HepG2 (cell line): Measurements from ENCODE around the gene SEMA7A. TPM values are rescaled to one million over a fixed set of nuclear protein-coding genes. Genes with fewer than 3 reads are reported as not detected.
A peak's percentile ranks its signal among the peaks of the same experiment; 100 is the strongest.

Source experiments
- BRD4 ChIP-seq: sonication (generic); formaldehyde crosslinking; IDR thresholded peaks from 2 replicates; pipeline ENCODE4 v1.4.0; 2020; ENCODE audit warnings: missing genetic modification reagents
- CHD2 ChIP-seq: IDR thresholded peaks from 2 replicates; pipeline ENCODE4 v1.6.1; 2011; ENCODE audit warnings: low read depth, low read length, improper control_type of control experiment
- CHD4 ChIP-seq: fragments of 200-600 bp; sonication (generic); IDR thresholded peaks from 2 replicates; pipeline ENCODE4 v1.7.0; 2017; ENCODE audit warnings: mild to moderate bottlenecking, low read length, borderline replicate concordance
- ELF1 ChIP-seq: sonication (generic); formaldehyde crosslinking; IDR thresholded peaks from 2 replicates; pipeline ENCODE4 v1.4.0; 2020; ENCODE audit warnings: missing genetic modification reagents
- FOXA1 ChIP-seq, 2 experiments: fragments of 450-650 bp in 1 of 2; sonication (generic) in 1 of 2; formaldehyde crosslinking in 1 of 2; IDR thresholded peaks; 2 replicates each; pipeline versions ENCODE4 v1.4.0 to v1.6.1; 2016 to 2020; ENCODE audit warnings: missing genetic modification reagents in 1 of 2
- MAFK ChIP-seq, 2 experiments: IDR thresholded peaks in 1 of 2; conservative IDR thresholded peaks in 1 of 2; 2 replicates each; pipeline ENCODE4 v1.6.1; 2011; ENCODE audit warnings: improper control_type of control experiment in 2 of 2, low read length in 2 of 2
- NPAS2 ChIP-seq: sonication (generic); formaldehyde crosslinking; IDR thresholded peaks from 2 replicates; pipeline ENCODE4 v1.8.0; 2022; ENCODE audit warnings: mild to moderate bottlenecking, missing genetic modification reagents, borderline replicate concordance
- PRDM15 ChIP-seq: sonication (generic); formaldehyde crosslinking; IDR thresholded peaks from 2 replicates; pipeline ENCODE4 v1.4.0; 2020; ENCODE audit warnings: missing genetic modification reagents
- ZFP91 ChIP-seq: sonication (generic); formaldehyde crosslinking; IDR thresholded peaks from 2 replicates; pipeline ENCODE4 v1.9.0; 2022; ENCODE audit warnings: missing genetic modification reagents, mild to moderate bottlenecking, borderline replicate concordance
- ZNF639 ChIP-seq: conservative IDR thresholded peaks from 2 replicates; pipeline ENCODE4 v1.6.1; 2018; ENCODE audit warnings: missing genetic modification reagents
- ZNF768 ChIP-seq: sonication (generic); formaldehyde crosslinking; IDR thresholded peaks from 2 replicates; pipeline ENCODE4 v1.4.0; 2020; ENCODE audit warnings: missing genetic modification reagents
- ZNF772 ChIP-seq: sonication (generic); formaldehyde crosslinking; IDR thresholded peaks from 2 replicates; pipeline ENCODE4 v1.5.0; 2020; ENCODE audit warnings: mild to moderate bottlenecking, missing genetic modification reagents
- ZNF776 ChIP-seq: sonication (generic); formaldehyde crosslinking; IDR thresholded peaks from 2 replicates; pipeline ENCODE4 v1.4.0; 2020; ENCODE audit warnings: mild to moderate bottlenecking, missing genetic modification reagents
- ZSCAN22 ChIP-seq: sonication (generic); formaldehyde crosslinking; IDR thresholded peaks from 2 replicates; pipeline ENCODE4 v1.4.0; 2020; ENCODE audit warnings: mild to moderate bottlenecking, missing genetic modification reagents
- polyA plus RNA-seq, 8 experiments: library from polyadenylated mRNA; depleted of rRNA in 3 of 8; stranded (reverse) in 7 of 8; unstranded in 1 of 8; fragments of >200 nt; fragmentation: Illumina TruSeq in 4 of 8; extraction: Trizol in 4 of 8; gene quantifications; 2 replicates each; pipeline versions ENCODE4 v1.2.1 to v1.2.3, GENCODE V29; 2011 to 2016; ENCODE audit warnings: low read depth in 4 of 8, missing spikeins in 1 of 8, mixed read lengths in 1 of 8; ENCODE audit not compliant: insufficient read depth in 1 of 8
- total RNA-seq, 5 experiments: library from RNA; depleted of rRNA; stranded (reverse); fragments of >200 nt; fragmentation: Illumina TruSeq; extraction: Trizol; gene quantifications; 2 replicates each; pipeline ENCODE4 v1.2.3, GENCODE V29; 2016; ENCODE audit warnings: low read depth in 1 of 5
- TF ChIP-seq, protein P1 (sequence below): sonication (generic); formaldehyde crosslinking; IDR thresholded peaks from 2 replicates; pipeline ENCODE4 v1.4.0; 2020; ENCODE audit warnings: missing genetic modification reagents

Gene SEMA7A
- total and polyA plus RNA-seq, 2 of the 13 experiments (the other 11 are each of a cell fraction or from before 2014, with no cell fraction given), result 9.0 to 15.8 TPM

DNA sequence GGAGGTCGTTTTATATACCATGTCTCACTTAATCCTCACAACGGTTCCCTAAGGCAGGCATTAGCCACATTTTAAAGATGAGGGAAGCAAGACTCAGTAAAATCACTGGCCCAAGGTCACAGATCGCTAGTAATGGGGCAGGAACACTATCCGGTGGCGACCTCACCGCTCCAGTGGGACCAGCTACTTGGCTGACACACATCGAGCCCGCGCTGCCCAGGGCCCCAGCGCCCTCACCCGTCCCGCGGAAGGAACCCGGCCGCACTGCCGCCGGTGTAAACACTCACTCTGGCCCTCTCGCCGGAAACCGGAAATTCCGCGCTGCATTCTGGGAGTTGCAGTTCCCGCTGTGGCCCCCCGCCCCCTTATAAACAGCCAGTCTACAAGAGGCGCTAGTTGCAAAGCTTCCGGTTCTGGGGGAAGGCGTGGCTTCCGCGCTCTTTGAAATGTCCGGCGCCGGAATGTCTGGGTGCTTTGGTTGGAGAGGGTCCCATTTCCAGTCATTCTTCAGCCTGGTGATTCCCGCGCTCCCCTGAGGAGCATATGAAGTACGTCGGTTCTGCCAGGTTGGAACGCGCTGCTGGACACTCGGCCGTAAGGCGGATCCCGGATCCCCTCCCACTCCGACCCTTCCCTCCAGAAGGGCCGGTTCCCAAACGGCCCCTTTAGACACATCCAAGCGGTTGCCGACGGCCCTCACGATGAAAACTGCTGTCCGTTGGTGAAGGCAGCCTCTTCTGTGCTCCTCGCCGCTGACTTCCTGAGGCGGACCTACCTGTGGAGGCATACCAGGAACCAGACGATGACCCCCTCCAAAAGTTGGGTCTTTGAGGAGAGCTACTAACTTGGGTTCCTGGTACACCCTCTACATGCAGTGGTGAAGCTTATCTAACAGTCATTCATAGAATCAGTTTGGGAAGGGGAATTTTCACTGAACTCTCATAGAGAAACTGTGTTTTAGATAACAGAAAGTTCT is 27.4 kb upstream of the SEMA7A start, which contains the start of gene UBL7 (continued):
- TF ChIP-seq ZFP91 (CRISPR knock-in tag), result peak; percentile 95
- TF ChIP-seq ZNF639 (CRISPR knock-in tag), result peak; percentile 84; the same call in 1 of the 2 replicates
- no peak for TF ChIP-seq CHD4
- TF ChIP-seq, protein P1, sequence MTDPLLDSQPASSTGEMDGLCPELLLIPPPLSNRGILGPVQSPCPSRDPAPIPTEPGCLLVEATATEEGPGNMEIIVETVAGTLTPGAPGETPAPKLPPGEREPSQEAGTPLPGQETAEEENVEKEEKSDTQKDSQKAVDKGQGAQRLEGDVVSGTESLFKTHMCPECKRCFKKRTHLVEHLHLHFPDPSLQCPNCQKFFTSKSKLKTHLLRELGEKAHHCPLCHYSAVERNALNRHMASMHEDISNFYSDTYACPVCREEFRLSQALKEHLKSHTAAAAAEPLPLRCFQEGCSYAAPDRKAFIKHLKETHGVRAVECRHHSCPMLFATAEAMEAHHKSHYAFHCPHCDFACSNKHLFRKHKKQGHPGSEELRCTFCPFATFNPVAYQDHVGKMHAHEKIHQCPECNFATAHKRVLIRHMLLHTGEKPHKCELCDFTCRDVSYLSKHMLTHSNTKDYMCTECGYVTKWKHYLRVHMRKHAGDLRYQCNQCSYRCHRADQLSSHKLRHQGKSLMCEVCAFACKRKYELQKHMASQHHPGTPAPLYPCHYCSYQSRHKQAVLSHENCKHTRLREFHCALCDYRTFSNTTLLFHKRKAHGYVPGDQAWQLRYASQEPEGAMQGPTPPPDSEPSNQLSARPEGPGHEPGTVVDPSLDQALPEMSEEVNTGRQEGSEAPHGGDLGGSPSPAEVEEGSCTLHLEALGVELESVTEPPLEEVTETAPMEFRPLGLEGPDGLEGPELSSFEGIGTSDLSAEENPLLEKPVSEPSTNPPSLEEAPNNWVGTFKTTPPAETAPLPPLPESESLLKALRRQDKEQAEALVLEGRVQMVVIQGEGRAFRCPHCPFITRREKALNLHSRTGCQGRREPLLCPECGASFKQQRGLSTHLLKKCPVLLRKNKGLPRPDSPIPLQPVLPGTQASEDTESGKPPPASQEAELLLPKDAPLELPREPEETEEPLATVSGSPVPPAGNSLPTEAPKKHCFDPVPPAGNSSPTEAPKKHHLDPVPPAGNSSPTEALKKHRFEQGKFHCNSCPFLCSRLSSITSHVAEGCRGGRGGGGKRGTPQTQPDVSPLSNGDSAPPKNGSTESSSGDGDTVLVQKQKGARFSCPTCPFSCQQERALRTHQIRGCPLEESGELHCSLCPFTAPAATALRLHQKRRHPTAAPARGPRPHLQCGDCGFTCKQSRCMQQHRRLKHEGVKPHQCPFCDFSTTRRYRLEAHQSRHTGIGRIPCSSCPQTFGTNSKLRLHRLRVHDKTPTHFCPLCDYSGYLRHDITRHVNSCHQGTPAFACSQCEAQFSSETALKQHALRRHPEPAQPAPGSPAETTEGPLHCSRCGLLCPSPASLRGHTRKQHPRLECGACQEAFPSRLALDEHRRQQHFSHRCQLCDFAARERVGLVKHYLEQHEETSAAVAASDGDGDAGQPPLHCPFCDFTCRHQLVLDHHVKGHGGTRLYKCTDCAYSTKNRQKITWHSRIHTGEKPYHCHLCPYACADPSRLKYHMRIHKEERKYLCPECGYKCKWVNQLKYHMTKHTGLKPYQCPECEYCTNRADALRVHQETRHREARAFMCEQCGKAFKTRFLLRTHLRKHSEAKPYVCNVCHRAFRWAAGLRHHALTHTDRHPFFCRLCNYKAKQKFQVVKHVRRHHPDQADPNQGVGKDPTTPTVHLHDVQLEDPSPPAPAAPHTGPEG, result peak; percentile 83
- TF ChIP-seq PRDM15, result peak; percentile 86
- TF ChIP-seq ELF1, result peak; percentile 97
- no peak for TF ChIP-seq ZSCAN22 (CRISPR knock-in tag)
- peak; percentile 65; the same call in 1 of the 2 replicates for TF ChIP-seq ZNF768 (CRISPR knock-in tag)
- TF ChIP-seq ZNF772 (CRISPR knock-in tag), result peak; percentile 75
- TF ChIP-seq MAFK (conservative IDR thresholded peaks at IDR 0.05 in 1 of 2, IDR thresholded peaks at IDR 0.05 in 1 of 2; ENCODE audit: low read length in 2 of 2), result no peak
- TF ChIP-seq ZNF776 (CRISPR knock-in tag), result no peak
- no peak for TF ChIP-seq NPAS2 (CRISPR knock-in tag)
- peak; percentile 33; the same call in 1 of the 2 replicates for TF ChIP-seq CHD2
- no peak for TF ChIP-seq FOXA1 (IDR thresholded peaks at IDR 0.05)
- peak; percentile 95 for TF ChIP-seq FOXA1 (CRISPR knock-in tag; IDR thresholded peaks at IDR 0.05)
- 0 out of 2 replicates have a peak, but pooled peaks have one; percentile 54 for TF ChIP-seq BRD4 (CRISPR knock-in tag)
